Mesenchymal stem cell (in vitro differentiated cells and primary cell): ENCODE results near the gene TTLL6.

Source experiments
- DNase-seq: peaks from one replicate; pipeline ENCODE4 v3.0.0-alpha.2; 2013
- H2AFZ ChIP-seq: one replicate; pipeline ENCODE4 v1.6.1; 2013; ENCODE audit warnings: low read depth, mild to moderate bottlenecking, control low read depth, inconsistent platforms, low read length, moderate library complexity
- H2AK5ac ChIP-seq: 2 replicates; pipeline ENCODE4 v1.6.1; 2013; ENCODE audit warnings: low read length, moderate library complexity, mild to moderate bottlenecking, inconsistent platforms; ENCODE audit not compliant: severe bottlenecking
- H2BK120ac ChIP-seq: one replicate; pipeline ENCODE4 v1.6.1; 2013; ENCODE audit warnings: low read depth, mild to moderate bottlenecking, inconsistent platforms, low read length, moderate library complexity
- H2BK12ac ChIP-seq, 2 experiments: one replicate each; pipeline ENCODE4 v1.6.1; 2013; ENCODE audit warnings: inconsistent platforms in 2 of 2, low read length in 2 of 2, mild to moderate bottlenecking in 2 of 2, moderate library complexity in 2 of 2, control low read depth in 1 of 2
- H2BK15ac ChIP-seq: one replicate; pipeline ENCODE4 v1.6.1; 2013; ENCODE audit warnings: mild to moderate bottlenecking, low read depth, inconsistent platforms; ENCODE audit not compliant: poor library complexity, severe bottlenecking
- H2BK5ac ChIP-seq: 2 replicates; pipeline ENCODE4 v1.6.1; 2013; ENCODE audit warnings: low read depth, mild to moderate bottlenecking, low read length, control low read depth, inconsistent platforms; ENCODE audit not compliant: poor library complexity, severe bottlenecking
- H3K14ac ChIP-seq, 2 experiments: one replicate each; pipeline ENCODE4 v1.6.1; 2013; ENCODE audit warnings: inconsistent platforms in 2 of 2, low read length in 2 of 2, control low read depth in 1 of 2, mild to moderate bottlenecking in 1 of 2, moderate library complexity in 1 of 2
- H3K18ac ChIP-seq, 2 experiments: one replicate each; pipeline ENCODE4 v1.6.1; 2013; ENCODE audit warnings: inconsistent platforms in 2 of 2, low read length in 2 of 2, control low read depth in 1 of 2, low read depth in 1 of 2, mild to moderate bottlenecking in 1 of 2
- H3K23ac ChIP-seq, 2 experiments: one replicate each; pipeline ENCODE4 v1.6.1; 2013; ENCODE audit warnings: inconsistent platforms in 2 of 2, low read length in 2 of 2, mild to moderate bottlenecking in 2 of 2, moderate library complexity in 2 of 2, control low read depth in 1 of 2
- H3K27ac ChIP-seq: 2 replicates; pipeline ENCODE4 v1.5.1; 2013; ENCODE audit warnings: mild to moderate bottlenecking, moderate library complexity, low read length, control low read depth, inconsistent platforms; ENCODE audit not compliant: poor library complexity, severe bottlenecking
- H3K27me3 ChIP-seq, 2 experiments: 2 replicates each; pipeline versions ENCODE4 v1.6.1 to v1.7.0; 2013; ENCODE audit warnings: low read length in 2 of 2, mild to moderate bottlenecking in 2 of 2, moderate library complexity in 2 of 2, control low read depth in 1 of 2, inconsistent platforms in 1 of 2; ENCODE audit not compliant: control insufficient read depth in 1 of 2, insufficient read depth in 1 of 2
- H3K36me3 ChIP-seq, 2 experiments: 2 replicates each; pipeline versions ENCODE4 v1.6.1 to v1.7.0; 2013; ENCODE audit warnings: low read length in 2 of 2, control low read depth in 1 of 2, inconsistent platforms in 1 of 2, low read depth in 1 of 2, mild to moderate bottlenecking in 1 of 2; ENCODE audit not compliant: insufficient read depth in 2 of 2, control insufficient read depth in 1 of 2
- H3K4ac ChIP-seq, 2 experiments: one replicate each; pipeline ENCODE4 v1.6.1; 2013; ENCODE audit warnings: inconsistent platforms in 2 of 2, low read length in 2 of 2, mild to moderate bottlenecking in 2 of 2, moderate library complexity in 2 of 2, control low read depth in 1 of 2, low read depth in 1 of 2
- H3K4me1 ChIP-seq: 2 replicates; pipeline ENCODE4 v1.6.1; 2013; ENCODE audit warnings: low read depth, low read length, control low read depth; ENCODE audit not compliant: control insufficient read depth, insufficient read depth
- H3K4me2 ChIP-seq: 2 replicates; pipeline ENCODE4 v1.6.1; 2013; ENCODE audit warnings: low read length, mild to moderate bottlenecking, inconsistent platforms; ENCODE audit not compliant: poor library complexity, severe bottlenecking
- H3K4me3 ChIP-seq, 2 experiments: 2 replicates each; pipeline versions ENCODE4 v1.5.1 to v1.7.0; 2013; ENCODE audit warnings: low read length in 2 of 2, mild to moderate bottlenecking in 2 of 2, control low read depth in 1 of 2, low read depth in 1 of 2; ENCODE audit not compliant: insufficient read depth in 1 of 2
- H3K79me1 ChIP-seq: replicated peaks from 2 replicates; pipeline ENCODE4 v1.6.1; 2013; ENCODE audit warnings: mild to moderate bottlenecking, control low read depth, low read length, inconsistent platforms; ENCODE audit not compliant: poor library complexity, severe bottlenecking
- H3K9ac ChIP-seq: 2 replicates; pipeline ENCODE4 v1.7.0; 2013; ENCODE audit warnings: mild to moderate bottlenecking, low read length, moderate library complexity
- H3K9me3 ChIP-seq: 2 replicates; pipeline ENCODE4 v1.7.0; 2013; ENCODE audit warnings: mild to moderate bottlenecking, low read length; ENCODE audit not compliant: control insufficient read depth
- H4K8ac ChIP-seq: one replicate; pipeline ENCODE4 v1.6.1; 2013; ENCODE audit warnings: inconsistent platforms, mild to moderate bottlenecking, low read length, moderate library complexity
- H4K91ac ChIP-seq: one replicate; pipeline ENCODE4 v1.6.1; 2013; ENCODE audit warnings: mild to moderate bottlenecking, low read length, inconsistent platforms
- WGBS: methylation state at CpG from one replicate; pipeline ENCODE4 v1.1.7; 2013; ENCODE audit warnings: mixed read lengths; 5-methylcytosine and 5-hydroxymethylcytosine counted together

Gene TTLL6

DNA sequence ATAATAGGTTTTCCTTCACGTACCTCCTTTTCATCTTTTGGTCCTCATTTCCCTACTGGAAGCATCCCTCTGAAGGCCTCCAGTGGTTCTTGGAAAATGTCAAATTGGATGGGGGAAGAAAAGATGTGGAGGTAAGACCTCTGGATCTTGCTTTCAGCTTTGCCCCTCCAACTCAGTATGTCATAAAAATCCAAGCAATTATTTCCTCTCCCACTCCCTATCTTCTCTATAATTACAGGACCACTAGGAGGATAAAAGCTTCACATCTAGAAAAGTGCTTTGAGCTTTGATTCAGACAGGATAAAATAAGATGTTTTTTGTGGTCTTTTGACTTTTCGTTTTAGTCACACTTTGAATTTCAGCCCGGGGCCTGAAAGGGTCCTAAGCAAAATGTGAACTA, 1.7 kb downstream of the TTLL6 start:
- peaks cover 52 to 56% of the 10 kb centered on the region in 2 experiments for H3K27me3 ChIP-seq
- no peak overlapping the region for H3K4ac ChIP-seq
- no peak overlapping the region for H3K27ac ChIP-seq
- no peak overlapping the region for H2BK5ac ChIP-seq
- no peak overlapping the region for H3K18ac ChIP-seq
- no peak overlapping the region for H4K91ac ChIP-seq
- no peaks in the 10 kb centered on the region for H3K36me3 ChIP-seq
- H3K9me3 ChIP-seq: no peaks in the 10 kb centered on the region
- H2AFZ ChIP-seq: no peak overlapping the region
- no peak overlapping the region for H3K9ac ChIP-seq
- no peak overlapping the region for H3K14ac ChIP-seq
- H3K79me1 ChIP-seq: no peaks in the 10 kb centered on the region
- no peak overlapping the region for H2BK15ac ChIP-seq
- H3K4me3 ChIP-seq: no peak overlapping the region
- H3K4me2 ChIP-seq: no peak overlapping the region
- H2AK5ac ChIP-seq: no peak overlapping the region
- H4K8ac ChIP-seq: no peak overlapping the region
- H2BK12ac ChIP-seq: no peak overlapping the region
- no peak for DNase-seq
- H3K4me1 ChIP-seq: peaks cover 9% of the 10 kb centered on the region
- H2BK120ac ChIP-seq: no peak overlapping the region
- WGBS: 84% methylated on average over 2 of the region's 3 CpGs
- no peak overlapping the region for H3K23ac ChIP-seq

DNA sequence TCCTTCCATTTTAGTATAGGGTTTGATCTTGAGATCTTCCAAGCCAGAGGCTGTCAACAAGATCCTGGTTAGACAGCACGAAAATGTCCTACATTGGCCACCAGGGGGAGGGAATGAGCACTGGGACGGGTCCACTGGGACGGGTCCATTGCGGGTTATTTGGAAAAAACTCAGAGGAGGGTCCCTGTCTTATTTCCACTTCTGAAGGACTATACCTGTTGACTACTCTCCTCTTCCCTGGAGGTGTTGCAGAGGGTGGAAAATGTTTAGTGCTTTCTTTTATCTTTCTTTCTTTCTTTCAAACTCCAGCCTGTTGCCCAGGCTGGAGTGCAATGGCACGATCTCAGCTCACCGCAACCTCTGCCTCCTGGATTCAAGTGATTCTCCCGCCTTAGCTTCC, 2.5 kb downstream of the TTLL6 start:
- no peak overlapping the region for H3K18ac ChIP-seq
- no peak overlapping the region for H2BK5ac ChIP-seq
- H2AFZ ChIP-seq: no peak overlapping the region
- H4K91ac ChIP-seq: no peak overlapping the region
- peaks cover 9% of the 10 kb centered on the region for H3K4me1 ChIP-seq
- H3K27ac ChIP-seq: no peak overlapping the region
- no peak overlapping the region for H2BK15ac ChIP-seq
- H3K9me3 ChIP-seq: no peaks in the 10 kb centered on the region
- H3K27me3 ChIP-seq: peaks cover 56 to 60% of the 10 kb centered on the region in 2 experiments
- WGBS: 44% methylated on average over 4 of the region's 7 CpGs
- no peak overlapping the region for H4K8ac ChIP-seq
- no peak overlapping the region for H3K23ac ChIP-seq
- no peak overlapping the region for H3K14ac ChIP-seq
- no peaks in the 10 kb centered on the region for H3K36me3 ChIP-seq
- H3K4ac ChIP-seq: no peak overlapping the region
- no peak overlapping the region for H3K9ac ChIP-seq
- no peaks in the 10 kb centered on the region for H3K79me1 ChIP-seq
- H2BK120ac ChIP-seq: no peak overlapping the region
- DNase-seq: peak; percentile 64
- no peak overlapping the region for H3K4me2 ChIP-seq
- H2AK5ac ChIP-seq: no peak overlapping the region
- H3K4me3 ChIP-seq: no peak overlapping the region
- no peak overlapping the region for H2BK12ac ChIP-seq

DNA sequence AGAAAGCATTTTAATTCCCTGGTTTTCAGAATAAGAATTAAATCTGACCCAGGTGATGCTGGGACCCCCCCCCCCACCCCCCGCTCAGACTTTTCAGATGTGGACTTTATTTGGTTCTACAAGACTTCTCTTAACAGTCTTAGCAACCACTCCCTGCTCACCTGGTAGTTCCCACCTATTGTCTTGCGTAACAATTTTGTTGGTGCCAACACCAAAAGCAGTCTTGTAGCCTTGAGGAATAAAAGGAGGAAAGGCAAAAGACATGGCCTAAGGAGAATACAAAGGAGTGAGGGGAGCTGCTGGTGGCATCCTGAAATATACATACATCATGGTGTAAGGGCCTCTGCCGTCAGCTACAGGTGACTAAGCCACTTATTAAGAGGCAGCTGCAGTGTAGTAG, 5.0 kb downstream of the TTLL6 start:
- H2BK120ac ChIP-seq: no peak overlapping the region
- H3K9ac ChIP-seq: no peak overlapping the region
- no peak overlapping the region for H3K14ac ChIP-seq
- no peak overlapping the region for H2BK15ac ChIP-seq
- 87% methylated on average over 2 of the region's 3 CpGs for WGBS
- H4K91ac ChIP-seq: no peak overlapping the region
- H3K4me2 ChIP-seq: no peak overlapping the region
- H4K8ac ChIP-seq: no peak overlapping the region
- peaks cover 4% of the 10 kb centered on the region for H3K4me1 ChIP-seq
- no peak overlapping the region for H2BK5ac ChIP-seq
- no peaks in the 10 kb centered on the region for H3K9me3 ChIP-seq
- no peak overlapping the region for H2BK12ac ChIP-seq
- H3K27me3 ChIP-seq: peaks cover 43 to 48% of the 10 kb centered on the region in 2 experiments
- H3K4me3 ChIP-seq: no peak overlapping the region
- no peak overlapping the region for H2AFZ ChIP-seq
- DNase-seq: no peak
- no peak overlapping the region for H3K4ac ChIP-seq
- H3K23ac ChIP-seq: no peak overlapping the region
- no peaks in the 10 kb centered on the region for H3K79me1 ChIP-seq
- H2AK5ac ChIP-seq: no peak overlapping the region
- H3K36me3 ChIP-seq: no peaks in the 10 kb centered on the region
- no peak overlapping the region for H3K27ac ChIP-seq
- no peak overlapping the region for H3K18ac ChIP-seq

DNA sequence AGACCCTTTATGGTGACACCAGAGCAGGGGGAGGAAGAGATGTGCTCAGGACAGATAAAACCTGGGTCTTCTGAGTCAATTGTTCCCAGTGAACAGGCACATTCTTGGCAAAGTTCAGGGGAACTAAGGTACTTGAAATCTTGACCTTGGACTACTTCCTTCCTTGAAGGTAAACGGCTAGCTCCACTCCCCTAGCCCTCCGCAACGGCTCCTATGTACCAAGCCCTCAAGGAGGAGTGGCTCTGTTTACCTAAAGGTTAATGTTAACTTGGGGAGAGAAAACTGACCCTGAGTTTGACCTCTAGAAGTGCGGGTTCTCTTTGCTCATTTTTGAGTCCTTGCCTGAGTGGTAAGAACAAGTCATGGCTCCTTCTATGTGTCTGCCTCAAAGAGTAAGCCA, 7.8 kb downstream of the TTLL6 start:
- Histone ChIP-seq H3K9ac (no peak overlapping the region), H3K27me3 (peaks cover 25 to 32% of the 10 kb centered on the region in 2 experiments), H3K23ac (no peak overlapping the region), H3K36me3 (no peaks in the 10 kb centered on the region), H2BK120ac (no peak overlapping the region), H2BK15ac (no peak overlapping the region), H2BK12ac (no peak overlapping the region), H3K18ac (no peak overlapping the region), H3K14ac (no peak overlapping the region), H3K4me1 (no peaks in the 10 kb centered on the region), H2AFZ (no peak overlapping the region), H3K9me3 (no peaks in the 10 kb centered on the region), H3K4me2 (no peak overlapping the region), H2AK5ac (no peak overlapping the region), H3K4ac (no peak overlapping the region), H3K4me3 (no peak overlapping the region), H3K79me1 (no peaks in the 10 kb centered on the region), H4K91ac (no peak overlapping the region), H2BK5ac (no peak overlapping the region), H4K8ac (no peak overlapping the region), H3K27ac (no peak overlapping the region)
- 94% methylated on average over 4 of the region's 4 CpGs for WGBS
- DNase-seq: no peak
